OCI-LY7 (cell line): ENCODE results near the gene RHEBL1. TPM values are rescaled to one million over a fixed set of nuclear protein-coding genes. Genes with fewer than 3 reads are reported as not detected.

Source experiments
- BruUV-seq: library from RNA; stranded (reverse); fragments of 400-500 nt; replicated peaks from 2 replicates; lab custom pipeline; 2021; lab: Mats Ljungman, UMichigan
- CTCF ChIA-PET: fragments of 300-600 bp; sonication (Branson Sonifier 250); formaldehyde crosslinking; loops from one replicate; lab custom pipeline; 2022; ENCODE audit warnings: antibody characterized with exemption; ENCODE audit not compliant: unreplicated experiment; lab: Charles Lee
- POLR2A ChIA-PET: fragments of 300-600 bp; sonication (Branson Sonifier 250); formaldehyde crosslinking; loops from one replicate; lab custom pipeline; 2022; ENCODE audit warnings: antibody characterized with exemption; lab: Charles Lee
- DNase-seq: peaks from one replicate; pipeline ENCODE4 v3.0.0-alpha.2; 2015; ENCODE audit warnings: low spot score
- H2AFZ ChIP-seq: fragments of 200-600 bp; sonication (generic), shearing (Covaris generic); 2 replicates; pipeline ENCODE4 v1.6.1; 2014; ENCODE audit warnings: mild to moderate bottlenecking, antibody characterized with exemption, low read length, moderate library complexity
- H3K27ac ChIP-seq: fragments of 200-600 bp; sonication (generic); 2 replicates; pipeline ENCODE4 v1.5.1; 2014; ENCODE audit warnings: mixed run types, low read depth, mild to moderate bottlenecking, moderate library complexity, low read length, inconsistent platforms; ENCODE audit not compliant: poor library complexity, severe bottlenecking
- H3K36me3 ChIP-seq: fragments of 200-600 bp; sonication (generic); 2 replicates; pipeline ENCODE4 v1.6.1; 2014; ENCODE audit warnings: mild to moderate bottlenecking, antibody characterized with exemption, low read length, moderate library complexity, mixed read lengths; ENCODE audit not compliant: insufficient read depth
- H3K4me1 ChIP-seq: fragments of 200-600 bp; sonication (generic); 2 replicates; pipeline ENCODE4 v1.5.1; 2014; ENCODE audit warnings: mild to moderate bottlenecking, low read length; ENCODE audit not compliant: insufficient read depth, poor library complexity, severe bottlenecking
- H3K4me2 ChIP-seq: fragments of 200-600 bp; sonication (generic); 2 replicates; pipeline ENCODE4 v1.6.1; 2014; ENCODE audit warnings: mild to moderate bottlenecking, low read length
- H3K4me3 ChIP-seq: fragments of 200-600 bp; sonication (generic); 2 replicates; pipeline ENCODE4 v1.5.1; 2014; ENCODE audit warnings: mild to moderate bottlenecking, low read depth, low read length; ENCODE audit not compliant: poor library complexity, severe bottlenecking
- H3K79me2 ChIP-seq: fragments of 200-600 bp; sonication (generic); 2 replicates; pipeline ENCODE4 v1.6.1; 2016; ENCODE audit warnings: low read depth, mild to moderate bottlenecking, low read length, moderate library complexity, mixed read lengths; ENCODE audit not compliant: insufficient read depth
- H3K9me2 ChIP-seq: fragments of 200-600 bp; sonication (generic); 2 replicates; pipeline ENCODE4 v1.6.1; 2016; ENCODE audit warnings: mild to moderate bottlenecking, low read length, mixed read lengths; ENCODE audit not compliant: insufficient read depth
- H3K9me3 ChIP-seq: fragments of 200-600 bp; sonication (generic); 2 replicates; pipeline ENCODE4 v1.6.1; 2014; ENCODE audit warnings: mild to moderate bottlenecking, mixed run types, low read length, mixed read lengths
- H4K20me1 ChIP-seq: fragments of 200-600 bp; sonication (generic); 2 replicates; pipeline ENCODE4 v1.6.1; 2014; ENCODE audit warnings: mild to moderate bottlenecking, antibody characterized with exemption, low read length, moderate library complexity, mixed read lengths; ENCODE audit not compliant: insufficient read depth
- CTCF ChIP-seq: fragments of 200-600 bp; sonication (generic); conservative IDR thresholded peaks from 2 replicates; pipeline ENCODE4 v1.5.1; 2014; ENCODE audit warnings: mild to moderate bottlenecking, antibody characterized with exemption, low read length, moderate library complexity, mixed read lengths
- EZH2phosphoT487 ChIP-seq: fragments of 200-600 bp; sonication (generic); IDR thresholded peaks from 2 replicates; pipeline ENCODE4 v1.6.1; 2018; ENCODE audit warnings: low read depth, borderline replicate concordance, mild to moderate bottlenecking, mixed run types, antibody characterized with exemption, low read length, moderate library complexity, mixed read lengths
- intact Hi-C: fragments of 100-400 bp; cut with micrococcal nuclease; formaldehyde crosslinking; loops from one replicate; pipeline ENCODE4 v1.10.0; 2022; ENCODE audit not compliant: unreplicated experiment
- total RNA-seq, 2 experiments: library from RNA; depleted of rRNA in 1 of 2; stranded (reverse); fragments of >200 nt in 1 of 2; shearing (Covaris generic) in 1 of 2; gene quantifications; 2 replicates each; pipeline ENCODE4 v1.2.3, GENCODE V29; 2014 to 2022

Gene RHEBL1
- total RNA-seq, 2 experiments from 2014 or later = 3.4 to 3.7 TPM

GRCh38 chr12:49097381-49097780 is 27.6 kb upstream of the RHEBL1 start:
- POLR2A ChIA-PET = no interaction called here
- no TSS peak for BruUV-seq
- intact Hi-C loops = loop anchor here (5.0 kb wide), 1 partner anchor 100 kb away; the partner anchor contains the start of gene DDN

GRCh38 chr12:49094975-49095365 is 25.2 kb upstream of the RHEBL1 start:
- Histone ChIP-seq H3K4me1 (peaks cover 7% of the 10 kb centered on the region), H3K9me3 (no peaks in the 10 kb centered on the region), H3K4me3 (no peak overlapping the region), H3K79me2 (no peaks in the 10 kb centered on the region), H3K27ac (no peak overlapping the region), H3K9me2 (no peaks in the 10 kb centered on the region), H3K4me2 (no peak overlapping the region), H4K20me1 (no peaks in the 10 kb centered on the region), H2AFZ (no peak overlapping the region), H3K36me3 (no peaks in the 10 kb centered on the region)
- intact Hi-C loops = loop anchor here (5.0 kb wide), 1 partner anchor 98 kb away; the partner anchor contains the start of gene DDN
- no peak for DNase-seq
- TF ChIP-seq EZH2phosphoT487 (no peak), CTCF (no peak)
- ChIA-PET CTCF (no interaction called here), POLR2A (interaction anchor here (0.6 kb wide), 3 partner anchors 23 to 199 kb away, joined by 3 to 4 read pairs (median 3); no protein-coding TSS in a partner anchor)
- BruUV-seq = no TSS peak

More at GRCh38 chr12:49097381-49097780, 27.6 kb upstream of the RHEBL1 start:
- H3K36me3 ChIP-seq = peaks cover 10% of the 10 kb centered on the region; the same call in 1 of the 2 replicates
- TF ChIP-seq CTCF = no peak
- TF ChIP-seq EZH2phosphoT487 = no peak
- no peaks in the 10 kb centered on the region for H3K4me1 ChIP-seq
- no peak overlapping the region for H3K27ac ChIP-seq
- no peak overlapping the region for H2AFZ ChIP-seq
- no peak for DNase-seq
- no peaks in the 10 kb centered on the region for H3K79me2 ChIP-seq
- H3K9me3 ChIP-seq = no peaks in the 10 kb centered on the region
- no peaks in the 10 kb centered on the region for H4K20me1 ChIP-seq
- CTCF ChIA-PET = interaction anchor here (0.6 to 1.8 kb wide), 3 partner anchors 9 to 78 kb away, joined by 3 to 5 read pairs (median 3); no protein-coding TSS in a partner anchor
- no peak overlapping the region for H3K4me2 ChIP-seq
- no peak overlapping the region for H3K4me3 ChIP-seq
- no peaks in the 10 kb centered on the region for H3K9me2 ChIP-seq
